OCI-LY3 (cell line): Measurements from ENCODE around the gene TNS1.

Experiments
- CTCF ChIP-seq: fragments of 200-600, 300-600 bp; sonication (generic); IDR thresholded peaks from 2 replicates; pipeline ENCODE4 v1.5.1; 2014; ENCODE audit warnings: antibody characterized with exemption, low read length, low read depth
- EZH2phosphoT487 ChIP-seq: fragments of 200-600 bp; shearing (Covaris generic); IDR thresholded peaks from 2 replicates; pipeline ENCODE4 v1.6.1; 2018; ENCODE audit warnings: antibody characterized with exemption, mixed run types, low read depth

- TF ChIP-seq CTCF = no peak
- no peak for TF ChIP-seq EZH2phosphoT487
Measured at GRCh38 chr2:217872319-217872718, 130.5 kb downstream of the TNS1 start.
